ENCODE results near the gene SLC2A6.
"Not testable (repeated sequence)": the region's sequence is repeated elsewhere in the genome, so short reads cannot be mapped to it uniquely, and the experiment has no call there.

Gene SLC2A6

GRCh38 chr9:133459476-133460404 lies 19.2 kb downstream of the SLC2A6 start, which contains the start of gene CACFD1:
TSS of gene CACFD1 (plus strand) at chr9:133459978. CDS start at chr9:133460067, 89 bp downstream.
- DNase-seq, result peak; percentile 92 to 93

- no peak for DNase-seq
These were observed 20.1 kb downstream of the SLC2A6 start for GRCh38 chr9:133458643-133459312.

- no peak for DNase-seq
These were observed 21.2 kb downstream of the SLC2A6 start for GRCh38 chr9:133457748-133458147.

GRCh38 chr9:133457233-133457632 lies 21.7 kb downstream of the SLC2A6 start:
- DNase-seq, result no peak

- no peak for DNase-seq
These were observed 22.5 kb downstream of the SLC2A6 start for GRCh38 chr9:133456409-133456808.

GRCh38 chr9:133455936-133456335 lies 23.0 kb downstream of the SLC2A6 start:
- DNase-seq, result no peak

- no peak for DNase-seq
These were observed 23.8 kb downstream of the SLC2A6 start for GRCh38 chr9:133454943-133455673.

GRCh38 chr9:133454325-133454724 lies 24.6 kb downstream of the SLC2A6 start:
- no peak for DNase-seq

- DNase-seq, result no peak
These were observed 25.2 kb downstream of the SLC2A6 start for GRCh38 chr9:133453651-133454050.

GRCh38 chr9:133452562-133452961 lies 26.3 kb downstream of the SLC2A6 start:
- no peak for DNase-seq

GRCh38 chr9:133451865-133452264 lies 27.0 kb downstream of the SLC2A6 start:
- DNase-seq, result not testable (repeated sequence)

GRCh38 chr9:133449760-133450159 lies 29.1 kb downstream of the SLC2A6 start:
- DNase-seq, result no peak

- DNase-seq, result no peak
These were observed 30.4 kb downstream of the SLC2A6 start for GRCh38 chr9:133448487-133448972.

GRCh38 chr9:133445293-133445969 lies 33.5 kb downstream of the SLC2A6 start:
- DNase-seq, result no peak

GRCh38 chr9:133443982-133444381 lies 34.9 kb downstream of the SLC2A6 start:
- no peak for DNase-seq

- DNase-seq, result no peak
These were observed 35.7 kb downstream of the SLC2A6 start for GRCh38 chr9:133443248-133443647.

GRCh38 chr9:133441571-133441970 lies 37.3 kb downstream of the SLC2A6 start:
- no peak for DNase-seq

- peak in 1 of 2 donors; percentile 72 for DNase-seq
These were observed 38.0 kb downstream of the SLC2A6 start for GRCh38 chr9:133440874-133441273.

- DNase-seq, result no peak
These were observed 39.6 kb downstream of the SLC2A6 start for GRCh38 chr9:133439337-133439736.

- no peak for DNase-seq
These were observed 41.0 kb downstream of the SLC2A6 start for GRCh38 chr9:133437753-133438531.

GRCh38 chr9:133436681-133437080 lies 42.2 kb downstream of the SLC2A6 start:
- no peak for DNase-seq

Data from CD4-positive, alpha-beta T cell treated with Interleukin-1 beta for 1 hour (primary cell).